ENCODE measurements around the gene FUT8.
A peak's percentile ranks its signal among the peaks of the same experiment; 100 is the strongest.
"Not testable (repeated sequence)": the region's sequence is repeated elsewhere in the genome, so short reads cannot be mapped to it uniquely, and the experiment has no call there.

Gene FUT8

DNA sequence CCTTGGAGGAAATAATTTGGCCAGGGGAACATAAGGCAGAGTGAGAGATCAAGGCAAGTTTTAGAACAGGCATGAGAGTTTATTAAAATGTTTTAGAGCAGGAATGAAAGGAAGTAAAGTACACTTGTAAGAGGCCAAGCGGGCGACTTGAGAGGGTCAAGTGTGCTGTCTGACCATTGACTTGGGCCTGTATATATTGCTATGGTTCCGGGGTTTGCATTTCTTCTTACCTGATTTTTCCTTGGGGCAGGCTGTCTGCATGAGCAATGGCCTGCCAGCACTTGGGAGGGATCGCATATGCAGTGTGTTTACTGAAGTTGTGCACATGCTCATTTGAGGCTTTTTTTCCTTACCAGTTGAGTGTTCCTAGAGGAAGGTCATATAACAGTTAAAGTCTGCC lies 214.8 kb downstream of the FUT8 start:
- DNase-seq, result no peak

DNA sequence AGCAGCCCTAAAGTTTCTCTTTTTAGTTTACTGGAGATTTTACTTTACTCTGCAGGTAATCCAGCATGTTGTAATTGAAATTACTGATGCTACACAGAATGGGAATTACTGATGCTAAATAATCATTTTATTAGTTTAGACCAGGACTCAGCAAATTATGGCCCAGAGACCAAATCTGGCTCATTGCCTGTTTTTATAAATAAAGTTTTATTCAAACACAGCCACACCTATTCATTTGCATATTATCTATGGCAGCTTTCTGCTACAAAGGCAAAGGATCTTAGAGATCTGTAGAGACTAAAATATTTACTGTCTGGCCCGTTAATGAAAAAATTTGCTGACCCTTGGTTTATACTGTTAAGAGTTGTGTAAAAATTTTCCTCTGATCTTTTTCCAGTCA lies 216.1 kb downstream of the FUT8 start:
- no peak for DNase-seq

DNA sequence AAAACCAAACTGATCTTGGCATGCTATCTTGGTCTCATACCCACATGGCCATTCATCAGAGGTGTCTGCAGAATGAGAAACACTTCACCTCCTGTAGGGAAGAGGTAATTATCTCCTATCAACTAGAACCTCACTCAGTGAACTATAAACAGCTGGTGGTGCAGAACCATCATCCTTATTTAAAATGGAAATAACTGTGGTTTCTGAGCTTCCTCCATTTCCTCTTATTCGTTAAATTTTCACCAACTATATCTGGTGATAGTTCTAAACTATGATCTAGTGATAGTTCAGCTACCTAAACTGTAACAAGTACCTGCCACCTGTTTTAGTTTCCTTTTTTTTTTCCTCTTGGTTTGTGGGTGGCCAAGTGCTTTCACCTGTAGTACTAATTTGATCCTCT lies 218.5 kb downstream of the FUT8 start:
- no peak for DNase-seq

DNA sequence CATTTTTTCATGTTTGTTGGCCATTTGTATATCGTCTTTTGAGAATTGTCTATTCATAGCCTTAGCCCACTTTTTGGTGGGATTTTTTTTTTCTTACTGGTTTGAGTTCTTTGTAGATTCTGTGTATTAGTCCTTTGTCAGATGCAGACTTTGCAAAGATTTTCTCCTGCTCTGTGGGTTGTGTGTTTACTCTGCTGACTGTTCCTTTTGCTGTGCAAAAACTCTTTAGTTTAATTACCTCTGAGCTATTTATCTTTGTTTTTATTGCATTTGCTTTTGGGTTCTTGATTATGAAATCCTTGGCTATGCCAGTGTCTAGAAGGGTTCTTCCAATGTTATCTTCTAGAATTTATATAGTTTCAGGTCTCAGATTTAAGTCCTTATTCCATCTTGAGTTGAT lies 220.0 kb downstream of the FUT8 start:
- DNase-seq, result no peak

DNA sequence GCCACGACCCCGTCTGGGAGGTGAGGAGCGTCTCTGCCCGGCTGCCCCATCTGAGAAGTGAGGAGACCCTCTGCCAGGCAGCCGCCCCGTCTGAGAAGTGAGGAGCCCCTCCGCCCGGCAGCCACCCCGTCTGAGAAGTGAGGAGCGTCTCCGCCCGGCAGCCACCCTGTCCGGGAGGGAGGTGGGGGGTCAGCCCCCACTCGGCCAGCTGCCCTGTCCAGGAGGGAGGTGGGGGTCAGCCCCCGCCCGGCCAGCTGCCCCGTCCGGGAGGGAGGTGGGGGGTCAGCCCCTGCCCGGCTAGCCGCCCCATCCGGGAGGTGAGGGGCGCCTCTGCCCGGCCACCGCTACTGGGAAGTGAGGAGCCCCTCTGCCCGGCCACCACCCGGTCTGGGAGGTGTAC lies 221.1 kb downstream of the FUT8 start:
- not testable (repeated sequence) for DNase-seq

DNA sequence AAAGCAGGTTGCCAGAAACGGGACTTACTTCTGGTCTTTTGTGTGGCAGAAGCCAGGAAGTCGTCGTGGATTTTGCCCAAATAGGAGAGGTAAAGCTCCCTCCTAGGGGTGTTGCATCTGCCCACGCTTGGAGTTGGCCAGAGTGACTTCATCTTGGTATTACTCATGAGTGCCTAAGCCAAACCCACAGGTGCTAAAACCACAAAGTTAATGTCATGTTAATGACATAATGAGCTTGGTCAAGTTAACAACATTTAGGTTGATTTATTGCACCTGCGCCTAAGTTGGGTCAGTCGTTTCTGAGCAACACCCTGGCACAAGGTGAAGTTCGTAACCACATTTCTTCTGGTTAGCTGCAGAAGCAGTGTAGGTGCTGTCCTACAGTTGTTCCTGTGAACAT lies 225.2 kb downstream of the FUT8 start:
- DNase-seq, result peak; percentile 51

- no peak for DNase-seq
These were observed 226.7 kb downstream of the FUT8 start for GRCh38 chr14:65639216-65639615.

DNA sequence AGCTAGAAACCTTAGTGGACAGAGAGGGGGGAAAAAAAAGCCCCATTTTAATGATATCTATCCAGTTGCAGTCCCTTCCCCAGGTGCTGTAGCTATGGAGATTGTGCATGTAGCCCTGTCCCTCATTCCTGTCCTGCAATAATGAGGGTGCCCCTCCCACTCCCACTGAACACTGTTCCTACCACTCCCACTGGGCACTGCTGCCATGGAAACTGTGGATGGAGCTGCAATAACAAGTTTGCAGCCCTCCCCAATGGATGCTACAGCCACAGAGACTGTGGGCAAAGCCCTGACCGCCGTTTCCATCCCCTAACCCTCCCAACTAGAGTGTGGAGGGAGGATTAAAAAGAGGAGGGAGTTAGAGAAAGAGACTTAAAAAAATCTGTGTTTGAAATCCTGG lies 238.3 kb downstream of the FUT8 start:
- no peak for DNase-seq

DNA sequence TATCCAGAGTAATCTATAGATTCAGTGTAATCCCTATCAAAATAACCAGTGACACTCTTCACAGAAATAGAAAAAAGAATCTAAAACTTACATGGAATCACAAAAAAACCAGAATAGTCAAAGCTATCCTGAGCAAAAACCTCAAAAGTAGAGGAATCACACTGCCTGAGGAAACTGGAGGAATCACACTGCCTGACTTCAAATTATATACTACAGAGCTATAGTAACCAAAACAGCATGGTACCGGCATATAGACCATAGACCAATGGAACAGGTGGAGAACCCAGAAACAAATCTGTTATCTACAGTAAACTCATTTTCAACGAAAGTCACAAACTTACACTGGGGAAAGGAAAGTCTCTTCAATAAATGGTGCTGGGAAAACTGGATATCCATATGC lies 244.0 kb downstream of the FUT8 start:
- DNase-seq, result no peak

DNA sequence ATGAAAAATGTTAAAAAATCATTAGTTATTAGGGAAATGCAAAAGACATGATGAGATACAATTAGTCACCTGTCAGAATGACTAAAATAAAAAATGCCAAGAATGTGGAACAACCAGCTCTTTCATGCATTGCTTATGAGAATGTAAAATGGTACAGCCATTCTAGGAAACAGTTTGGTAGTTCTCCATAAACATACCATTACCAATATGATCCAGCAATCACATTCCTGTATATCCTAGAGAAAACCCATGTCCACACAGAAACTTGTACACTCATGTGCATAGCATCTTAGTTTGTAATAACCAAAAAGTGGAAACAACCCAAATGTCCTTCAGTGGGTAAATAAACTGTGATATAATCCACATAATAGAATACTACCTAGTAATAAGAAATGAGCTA lies 245.7 kb downstream of the FUT8 start:
- no peak for DNase-seq

GRCh38 chr14:65661865-65662264 lies 249.3 kb downstream of the FUT8 start:
- DNase-seq, result no peak

GRCh38 chr14:65664436-65664835 lies 251.9 kb downstream of the FUT8 start:
- DNase-seq, result no peak

DNA sequence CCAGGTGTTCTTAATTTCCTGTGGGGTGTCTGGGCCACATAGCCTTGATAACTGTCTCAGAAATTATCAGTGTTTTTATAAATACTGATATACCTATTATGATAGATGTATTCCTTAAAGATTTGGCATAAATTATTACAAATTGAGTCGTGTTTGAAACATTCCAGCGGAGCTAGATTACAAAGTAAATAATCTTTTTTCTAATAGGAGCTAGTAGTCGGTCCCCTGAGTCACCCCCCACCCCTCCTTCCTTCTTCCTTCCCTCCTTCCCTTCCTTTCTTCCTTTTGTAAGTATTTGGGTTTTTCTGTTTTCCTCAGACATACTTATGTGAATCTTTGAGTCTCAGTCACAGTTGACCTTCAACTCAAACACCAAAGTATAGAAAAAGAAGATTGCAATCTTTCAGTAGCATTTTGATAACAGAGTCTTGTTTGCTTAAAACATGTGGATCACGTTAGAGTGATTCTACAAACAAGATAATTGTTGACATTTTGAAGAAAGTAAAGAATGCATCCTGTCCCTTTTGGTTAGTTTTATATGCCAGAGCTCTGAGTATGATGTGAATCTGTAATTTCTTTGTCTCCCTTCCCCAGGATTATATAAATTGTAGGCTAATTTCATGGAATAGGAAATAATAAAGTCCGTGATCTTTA lies 264.0 kb downstream of the FUT8 start:
- no peak for DNase-seq

DNA sequence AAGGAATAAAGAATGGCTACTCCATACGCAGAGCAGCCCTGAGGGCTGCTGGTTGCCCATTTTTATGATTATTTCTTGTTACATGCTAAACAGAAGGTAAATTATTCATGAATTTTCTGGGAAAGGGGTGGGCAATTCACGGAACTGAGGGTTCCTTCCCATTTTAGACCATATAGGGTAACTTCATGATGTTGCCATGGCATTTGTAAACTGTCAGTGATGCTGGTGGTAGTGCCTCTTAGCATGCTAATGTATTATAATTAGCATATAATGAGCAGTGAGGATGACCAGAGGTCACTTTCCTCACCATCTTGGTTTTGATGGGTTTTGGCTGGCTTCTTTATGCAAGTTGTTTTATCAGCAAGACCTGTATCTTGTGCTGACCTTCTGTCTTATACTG lies 273.0 kb downstream of the FUT8 start:
- no peak for DNase-seq

DNA sequence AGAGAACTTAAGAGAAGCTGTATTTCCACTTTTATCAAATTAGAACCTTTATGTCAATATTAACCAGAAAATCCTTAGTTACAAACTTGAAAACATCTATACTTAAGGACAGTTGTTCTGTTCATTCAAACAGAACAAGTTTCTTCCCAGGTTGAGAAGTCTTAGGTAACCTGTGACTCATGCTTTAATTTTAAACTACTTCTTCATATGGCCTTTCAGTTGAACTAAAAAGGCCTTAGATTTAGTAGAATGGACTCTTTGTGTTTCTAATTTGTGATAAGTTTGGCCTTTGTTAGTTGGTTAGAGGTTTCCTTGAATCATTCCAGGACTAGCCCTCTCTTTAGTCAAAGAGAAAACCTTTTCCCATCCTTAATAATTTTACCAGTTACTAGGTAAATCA lies 274.2 kb downstream of the FUT8 start:
- no peak for DNase-seq

DNA sequence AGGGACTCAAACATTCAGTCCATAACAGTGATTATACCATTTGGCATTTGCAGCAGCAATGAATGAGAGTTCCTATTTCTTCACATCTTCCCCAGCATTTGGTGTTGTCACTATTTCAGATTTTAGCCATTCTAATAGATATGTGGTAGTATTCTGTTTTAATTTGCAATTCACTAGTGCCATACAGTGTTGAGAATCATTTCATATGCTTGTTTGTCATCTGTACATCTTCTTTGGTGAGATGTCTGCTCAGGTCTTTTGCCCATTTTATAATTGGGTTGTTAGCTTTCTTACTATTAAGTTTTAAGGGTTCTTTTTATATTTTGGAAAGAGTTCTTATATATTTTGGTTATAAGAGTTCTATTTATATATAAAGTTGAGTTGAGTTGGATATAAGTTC lies 276.5 kb downstream of the FUT8 start:
- DNase-seq, result no peak

DNA sequence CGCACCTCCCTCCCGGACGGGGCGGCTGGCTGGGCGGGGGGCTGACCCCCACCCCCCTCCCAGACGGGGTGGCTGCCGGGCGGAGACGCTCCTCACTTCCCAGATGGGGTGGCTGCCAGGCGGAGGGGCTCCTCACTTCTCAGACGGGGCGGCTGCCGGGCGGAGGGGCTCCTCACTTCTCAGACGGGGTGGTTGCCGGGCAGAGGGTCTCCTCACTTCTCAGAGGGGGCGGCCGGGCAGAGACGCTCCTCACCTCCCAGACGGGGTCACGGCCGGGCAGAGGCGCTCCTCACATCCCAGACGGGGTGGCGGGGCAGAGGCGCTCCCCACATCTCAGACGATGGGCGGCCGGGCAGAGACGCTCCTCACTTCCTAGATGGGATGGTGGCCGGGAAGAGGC lies 280.0 kb downstream of the FUT8 start:
- not testable (repeated sequence) for DNase-seq

- DNase-seq, result no peak
These were observed 284.3 kb downstream of the FUT8 start for GRCh38 chr14:65696801-65697200.

DNA sequence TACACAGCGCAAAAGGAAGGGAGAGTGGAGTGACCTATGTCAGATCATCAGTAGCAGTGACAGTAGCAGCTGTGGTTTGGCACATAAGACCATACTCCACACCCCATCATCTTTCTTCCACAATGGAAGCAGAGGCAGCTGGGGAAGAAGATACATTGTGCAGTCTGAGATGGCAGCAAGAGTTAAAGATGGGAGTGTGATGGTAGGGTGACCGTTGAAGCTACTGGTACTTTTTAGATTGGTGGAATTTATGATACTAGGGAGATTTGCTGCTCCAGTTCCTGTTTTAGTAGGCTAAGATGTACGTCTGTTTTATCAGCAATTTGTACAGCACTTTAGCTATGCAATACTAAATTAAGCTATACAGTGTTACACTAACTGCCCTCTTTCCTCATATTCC lies 291.0 kb downstream of the FUT8 start:
- DNase-seq, result no peak

- no peak for DNase-seq
These were observed 291.5 kb downstream of the FUT8 start for GRCh38 chr14:65703996-65704395.

- no peak for DNase-seq
These were observed 291.9 kb downstream of the FUT8 start for GRCh38 chr14:65704437-65704836.

DNA sequence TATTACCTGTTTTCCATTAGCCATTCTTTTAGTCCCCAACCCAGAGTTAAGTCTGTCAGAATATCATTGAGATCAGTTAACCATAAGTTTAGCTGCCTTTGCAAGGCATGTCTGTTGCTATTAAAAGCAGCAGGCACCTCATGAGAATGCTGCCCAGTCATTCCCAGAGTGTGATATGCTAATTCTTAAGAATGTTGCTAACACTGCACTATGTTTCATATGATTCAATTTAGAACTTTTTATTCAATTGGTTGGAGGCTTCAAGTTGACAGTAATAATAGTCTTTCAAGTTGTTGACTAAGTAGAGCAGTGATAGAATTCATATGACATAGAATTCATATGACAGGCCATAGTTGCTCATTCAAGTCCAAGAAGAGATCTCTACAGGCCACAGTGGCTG lies 292.3 kb downstream of the FUT8 start:
- no peak for DNase-seq

DNA sequence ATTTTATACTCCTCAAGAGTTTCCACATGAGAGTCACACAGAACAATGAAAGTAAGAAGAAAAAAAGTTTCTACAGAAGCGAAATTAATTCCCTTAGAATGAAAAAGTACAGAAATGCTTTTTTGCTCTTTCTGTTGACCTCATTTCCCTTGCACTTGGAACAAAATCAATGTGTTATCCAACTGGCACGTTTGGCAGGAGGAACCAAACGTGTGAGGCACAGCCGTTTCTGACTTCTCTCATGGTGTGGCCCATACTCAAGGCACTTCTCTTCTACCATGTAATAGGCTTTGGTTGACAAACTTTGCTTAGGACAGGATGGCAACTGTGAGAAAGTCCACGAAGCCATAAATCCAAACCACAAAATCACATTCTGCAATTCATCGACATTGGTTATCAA lies 297.0 kb downstream of the FUT8 start:
- no peak for DNase-seq

DNA sequence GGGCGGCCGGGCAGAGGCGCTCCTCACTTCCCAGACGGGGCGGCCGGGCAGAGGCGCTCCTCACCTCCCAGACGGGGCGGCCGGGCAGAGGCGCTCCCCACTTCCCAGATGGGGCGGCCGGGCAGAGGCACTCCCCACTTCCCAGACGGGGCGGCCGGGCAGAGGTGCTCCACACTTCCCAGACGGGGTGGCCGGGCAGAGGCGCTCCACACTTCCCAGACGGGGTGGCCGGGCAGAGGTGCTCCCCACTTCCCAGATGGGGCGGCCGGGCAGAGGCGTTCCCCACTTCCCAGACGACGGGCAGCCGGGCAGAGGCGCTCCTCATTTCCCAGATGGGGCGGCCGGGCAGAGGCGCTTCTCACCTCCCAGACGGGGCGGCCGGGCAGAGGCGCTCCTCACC lies 304.3 kb downstream of the FUT8 start:
- not testable (repeated sequence) for DNase-seq

DNA sequence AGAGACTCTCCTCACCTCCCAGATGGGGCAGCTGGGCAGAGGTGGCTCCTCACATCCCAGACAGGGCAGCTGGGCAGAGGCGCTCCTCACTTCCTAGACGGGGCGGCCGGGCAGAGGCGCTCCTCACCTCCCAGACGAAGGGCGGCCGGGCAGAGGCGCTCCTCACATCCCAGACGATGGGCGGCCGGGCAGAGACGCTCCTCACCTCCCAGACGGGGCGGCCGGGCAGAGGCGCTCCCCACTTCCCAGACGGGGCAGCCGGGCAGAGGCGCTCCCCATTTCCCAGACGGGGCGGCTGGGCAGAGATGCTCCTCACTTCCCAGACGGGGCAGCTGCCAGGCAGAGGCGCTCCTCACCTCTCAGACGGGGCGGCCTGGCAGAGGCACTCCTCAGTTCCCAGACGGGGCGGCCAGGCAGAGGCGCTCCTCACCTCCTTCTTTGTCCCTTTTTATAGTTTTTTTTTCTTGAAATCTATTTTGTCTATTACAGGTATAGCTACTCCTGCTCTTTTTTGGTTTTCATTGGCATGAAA lies 304.9 kb downstream of the FUT8 start:
- DNase-seq, result not testable (repeated sequence)

All from CD4-positive, alpha-beta T cell treated with Interleukin-4 for 4 hours (primary cell).